ENCODE data around the gene TIMM23. TPM values are rescaled to one million over a fixed set of nuclear protein-coding genes. Genes with fewer than 3 reads are reported as not detected.

Gene TIMM23
- total RNA-seq, 3 donors from 2014 or later, result 55.4 to 60.7 (median 57.1) TPM

DNA sequence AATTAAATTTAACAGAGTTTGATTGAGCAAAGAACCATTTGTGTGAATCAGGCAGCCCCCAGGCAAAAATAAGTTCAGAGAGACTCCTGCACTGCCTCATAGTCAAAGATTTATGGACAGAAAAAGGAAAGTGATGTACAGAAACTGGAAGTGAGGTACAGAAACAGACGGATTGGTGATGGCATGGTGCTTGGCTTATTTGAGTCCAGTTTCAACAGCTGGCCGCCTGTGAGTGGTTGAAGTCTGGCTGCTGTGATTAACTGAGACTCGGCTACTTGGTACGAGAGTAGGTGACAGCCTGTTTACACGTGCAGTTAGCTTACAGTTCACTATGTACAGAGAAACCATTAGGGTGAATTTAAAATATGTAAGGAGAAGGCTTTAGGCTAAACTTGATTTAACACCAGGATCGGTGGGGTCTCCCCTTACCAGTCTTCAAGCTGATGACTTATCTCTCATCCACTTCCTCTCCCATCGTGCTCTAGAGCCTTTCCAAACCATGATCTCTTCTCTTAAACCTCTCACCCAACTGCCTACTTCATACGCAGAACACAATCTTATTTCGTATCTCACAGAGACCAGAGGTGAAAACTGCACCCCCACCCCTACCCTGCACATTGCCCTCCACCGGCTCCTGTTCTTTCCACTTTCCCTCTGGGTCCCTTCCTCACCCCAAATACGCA, 78.8 kb downstream of the TIMM23 start:
- no peak for DNase-seq (ENCODE audit: low spot score in 2 of 2)
- TF ChIP-seq POLR2A (IDR thresholded peaks at IDR 0.05), result no peak
- TF ChIP-seq POLR2AphosphoS5 (IDR thresholded peaks at IDR 0.05), result no peak
- TF ChIP-seq, protein P1, sequence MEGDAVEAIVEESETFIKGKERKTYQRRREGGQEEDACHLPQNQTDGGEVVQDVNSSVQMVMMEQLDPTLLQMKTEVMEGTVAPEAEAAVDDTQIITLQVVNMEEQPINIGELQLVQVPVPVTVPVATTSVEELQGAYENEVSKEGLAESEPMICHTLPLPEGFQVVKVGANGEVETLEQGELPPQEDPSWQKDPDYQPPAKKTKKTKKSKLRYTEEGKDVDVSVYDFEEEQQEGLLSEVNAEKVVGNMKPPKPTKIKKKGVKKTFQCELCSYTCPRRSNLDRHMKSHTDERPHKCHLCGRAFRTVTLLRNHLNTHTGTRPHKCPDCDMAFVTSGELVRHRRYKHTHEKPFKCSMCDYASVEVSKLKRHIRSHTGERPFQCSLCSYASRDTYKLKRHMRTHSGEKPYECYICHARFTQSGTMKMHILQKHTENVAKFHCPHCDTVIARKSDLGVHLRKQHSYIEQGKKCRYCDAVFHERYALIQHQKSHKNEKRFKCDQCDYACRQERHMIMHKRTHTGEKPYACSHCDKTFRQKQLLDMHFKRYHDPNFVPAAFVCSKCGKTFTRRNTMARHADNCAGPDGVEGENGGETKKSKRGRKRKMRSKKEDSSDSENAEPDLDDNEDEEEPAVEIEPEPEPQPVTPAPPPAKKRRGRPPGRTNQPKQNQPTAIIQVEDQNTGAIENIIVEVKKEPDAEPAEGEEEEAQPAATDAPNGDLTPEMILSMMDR (IDR thresholded peaks at IDR 0.05), result no peak

DNA sequence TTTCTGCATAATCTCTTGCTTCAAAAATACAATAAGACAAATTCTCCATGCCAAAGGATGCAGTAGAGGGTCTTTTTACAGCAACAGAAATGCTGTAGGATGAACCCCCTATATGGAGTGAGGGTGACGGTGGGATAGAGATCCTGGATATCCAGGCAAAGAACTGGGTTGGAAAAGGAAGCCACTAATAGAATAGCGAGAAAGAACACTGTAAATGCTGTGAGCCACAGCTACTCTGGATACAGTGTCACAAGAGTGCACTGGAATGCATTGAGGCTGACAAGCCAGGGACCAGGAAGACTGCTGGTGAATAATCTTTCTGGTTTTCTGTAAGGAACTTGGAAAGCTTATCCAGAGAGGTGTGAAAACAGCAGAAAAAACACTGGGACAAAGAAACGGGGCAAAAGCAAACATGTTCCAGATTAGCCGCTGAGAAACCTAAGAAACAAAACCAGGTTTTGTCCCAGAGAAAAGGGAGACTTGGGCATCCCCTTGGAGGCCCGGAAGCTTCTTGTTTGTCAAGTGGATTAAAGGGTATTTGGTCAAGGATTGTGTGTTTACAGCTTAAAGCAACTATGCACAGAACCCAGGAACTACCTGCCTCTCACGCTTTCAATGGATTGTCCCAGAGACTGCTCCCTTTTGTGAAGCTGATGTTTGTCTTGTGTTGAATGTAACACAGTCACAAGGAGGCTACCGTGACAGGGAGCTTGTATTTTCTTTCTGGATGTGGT, 79.9 kb downstream of the TIMM23 start:
- intact Hi-C loops (cut with DNase I; ENCODE audit: low total_unique reads), result no loop called here
- Histone ChIP-seq H3K4me1 (no peaks in the 10 kb centered on the region), H3K9me3 (peaks cover 0 to 5% of the 10 kb centered on the region in 2 donors), H3K4me3 (no peak overlapping the region), H3K36me3 (no peaks in the 10 kb centered on the region), H3K27me3 (no peaks in the 10 kb centered on the region), H3K27ac (no peak overlapping the region)
- DNase-seq (ENCODE audit: low spot score in 2 of 2), result no peak
- TF ChIP-seq POLR2A (IDR thresholded peaks at IDR 0.05), result no peak
- no peak for TF ChIP-seq POLR2AphosphoS5 (IDR thresholded peaks at IDR 0.05)
- TF ChIP-seq, protein P1 (IDR thresholded peaks at IDR 0.05), result no peak

More for the DNA sequence above, 78.8 kb downstream of the TIMM23 start:
- no peaks in the 10 kb centered on the region for H3K36me3 ChIP-seq
- intact Hi-C loops (cut with DNase I; ENCODE audit: low total_unique reads), result no loop called here
- H3K4me1 ChIP-seq, result no peaks in the 10 kb centered on the region
- H3K4me3 ChIP-seq, result no peak overlapping the region
- H3K27me3 ChIP-seq, result no peaks in the 10 kb centered on the region
- no peak overlapping the region for H3K27ac ChIP-seq
- H3K9me3 ChIP-seq, result no peaks in the 10 kb centered on the region

DNA sequence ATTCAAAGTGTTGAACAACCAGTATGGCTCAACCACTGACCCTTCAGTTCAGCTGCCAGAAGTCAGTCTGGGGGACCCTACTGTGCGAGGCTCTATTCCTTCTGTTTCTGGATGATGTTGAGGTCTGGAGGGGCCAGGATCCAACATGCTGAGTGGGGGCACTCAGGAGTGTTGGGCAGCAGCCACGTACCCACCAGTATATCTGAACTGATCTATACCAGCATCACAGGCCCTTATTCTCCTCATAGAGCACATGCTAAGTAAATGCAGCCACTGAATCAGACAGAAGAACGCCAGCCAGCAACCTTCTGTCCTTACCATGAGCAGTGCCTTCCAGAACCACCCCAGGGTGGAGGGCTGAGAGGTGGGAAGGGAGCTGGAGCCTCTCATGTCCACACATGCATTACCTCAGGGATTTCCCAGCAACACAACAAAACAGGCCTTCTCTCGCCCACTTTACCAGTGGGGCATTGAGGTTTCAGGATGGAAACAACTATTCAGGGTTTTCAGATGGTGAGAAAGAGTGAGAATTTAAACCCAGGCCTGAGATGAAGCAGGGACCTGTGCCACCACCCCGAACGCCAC, 80.6 kb downstream of the TIMM23 start:
- DNase-seq (ENCODE audit: low spot score in 2 of 2), result no peak
- TF ChIP-seq POLR2A (IDR thresholded peaks at IDR 0.05) (no peak), POLR2AphosphoS5 (IDR thresholded peaks at IDR 0.05) (no peak)
- TF ChIP-seq, protein P1 (IDR thresholded peaks at IDR 0.05), result no peak
- Histone ChIP-seq H3K36me3 (no peaks in the 10 kb centered on the region), H3K27me3 (no peaks in the 10 kb centered on the region), H3K4me1 (no peaks in the 10 kb centered on the region), H3K4me3 (no peak overlapping the region), H3K9me3 (peaks cover 0 to 5% of the 10 kb centered on the region in 2 donors), H3K27ac (no peak overlapping the region)
- intact Hi-C loops (cut with DNase I; ENCODE audit: low total_unique reads), result no loop called here

Other genes with a start within 250 kb of the TIMM23 start
- gene WASHC2C, start 245.2 kb upstream of the TIMM23 start, total RNA-seq, result 10 to 100 TPM; 41.0 to 51.8 (median 49.4) TPM
- gene AGAP4, start 125.0 kb upstream of the TIMM23 start, total RNA-seq, result 10 to 100 TPM; 13.3 to 32.4 (median 23.9) TPM
- 100 to 1,000 TPM; 121 to 200 (median 189) TPM for gene NCOA4, start 58.1 kb downstream of the TIMM23 start, total RNA-seq
- gene MSMB, start 73.8 kb downstream of the TIMM23 start, total RNA-seq, result 1 to 10 TPM in 2 of 3 donors, not detected in 1; 4.0 to 7.2 TPM